Ectodermal cell (in vitro differentiated cells): ENCODE results near the gene KLHL26.
A peak's percentile ranks its signal among the peaks of the same experiment; 100 is the strongest.

Source experiments
- H3K27ac ChIP-seq: 2 replicates; pipeline ENCODE4 v1.7.0; 2013; ENCODE audit warnings: mild to moderate bottlenecking, low read depth, low read length; ENCODE audit not compliant: insufficient read depth, poor library complexity, severe bottlenecking
- H3K27me3 ChIP-seq: 2 replicates; pipeline ENCODE4 v1.7.0; 2013; ENCODE audit warnings: mild to moderate bottlenecking, low read length; ENCODE audit not compliant: insufficient read depth, control insufficient read depth, poor library complexity, severe bottlenecking
- H3K36me3 ChIP-seq: one replicate; pipeline ENCODE4 v1.7.0; 2013; ENCODE audit warnings: low read length; ENCODE audit not compliant: control insufficient read depth, insufficient read depth
- H3K4me1 ChIP-seq: one replicate; pipeline ENCODE4 v1.7.0; 2013; ENCODE audit warnings: low read length; ENCODE audit not compliant: control insufficient read depth, insufficient read depth
- H3K4me3 ChIP-seq: 2 replicates; pipeline ENCODE4 v1.7.0; 2013; ENCODE audit warnings: low read depth, low read length, control low read depth; ENCODE audit not compliant: insufficient read depth
- H3K9me3 ChIP-seq: 2 replicates; pipeline ENCODE4 v1.7.0; 2013; ENCODE audit warnings: mild to moderate bottlenecking, low read length, moderate library complexity; ENCODE audit not compliant: control insufficient read depth
- WGBS, 2 experiments: methylation state at CpG; one replicate each; pipeline ENCODE4 v1.1.7; 2013; ENCODE audit warnings: missing lambda C conversion rate in 2 of 2; 5-methylcytosine and 5-hydroxymethylcytosine counted together

The KLHL26 gene

GRCh38 chr19:18603255-18603957, 33.4 kb upstream of the KLHL26 start:
- no peak overlapping the region for H3K4me3 ChIP-seq
- 4 to 5% methylated on average over 32 of the region's 32 CpGs for WGBS, 2 experiments

DNA sequence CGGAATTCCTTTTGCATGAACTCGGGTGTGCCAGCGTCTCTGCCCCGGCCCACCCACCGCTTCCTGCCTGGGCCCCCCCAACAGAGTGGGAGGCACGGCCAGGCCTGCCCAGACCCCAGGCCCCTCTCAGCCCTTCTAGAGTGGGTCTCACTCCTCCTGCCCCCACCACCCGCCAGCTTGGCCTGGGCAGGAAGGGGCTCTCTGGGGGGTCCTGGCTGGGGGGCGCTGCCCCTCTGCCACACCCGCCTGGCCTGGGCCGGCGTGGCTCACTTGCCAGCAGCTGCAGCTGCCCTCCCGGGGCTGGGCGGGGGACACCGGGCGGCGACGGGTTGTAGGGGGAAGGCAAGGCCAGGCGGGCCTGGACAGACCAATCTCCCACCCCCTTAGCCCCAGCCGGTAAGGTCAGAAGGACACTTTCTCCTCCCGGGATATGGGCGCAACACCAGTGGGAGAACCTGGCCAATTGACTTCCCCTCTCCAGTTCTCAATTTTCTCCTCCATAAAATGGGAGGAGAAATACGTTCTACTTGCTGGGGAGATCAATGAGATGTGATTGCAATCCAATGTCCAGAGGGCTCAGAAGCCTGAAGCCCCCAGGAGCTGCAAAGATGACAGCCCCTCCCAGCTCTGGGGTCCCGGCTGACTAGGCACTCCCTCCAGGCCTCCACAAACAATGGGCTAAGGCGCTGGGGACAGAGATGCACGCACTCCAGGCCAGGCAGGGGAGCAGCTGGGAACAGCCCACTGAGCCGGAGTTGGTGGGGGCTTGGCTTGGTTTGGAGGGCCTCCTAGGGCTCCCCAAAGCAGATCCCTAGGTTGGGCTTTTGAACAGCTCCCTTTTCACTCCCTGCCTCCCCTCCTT, 32.6 kb upstream of the KLHL26 start:
- WGBS, 2 experiments: 3 to 4% methylated on average over 26 of the region's 26 CpGs
- Histone ChIP-seq H3K4me3 (peak overlapping the region; percentile 10), H3K9me3 (no peaks in the 10 kb centered on the region), H3K27me3 (peaks cover 89% of the 10 kb centered on the region), H3K4me1 (peaks cover 14% of the 10 kb centered on the region), H3K36me3 (no peaks in the 10 kb centered on the region), H3K27ac (no peak overlapping the region)

More at GRCh38 chr19:18603255-18603957, 33.4 kb upstream of the KLHL26 start:
- Histone ChIP-seq H3K27ac (no peak overlapping the region), H3K27me3 (peaks cover 84% of the 10 kb centered on the region), H3K9me3 (no peaks in the 10 kb centered on the region), H3K4me1 (peaks cover 14% of the 10 kb centered on the region), H3K36me3 (no peaks in the 10 kb centered on the region)

DNA sequence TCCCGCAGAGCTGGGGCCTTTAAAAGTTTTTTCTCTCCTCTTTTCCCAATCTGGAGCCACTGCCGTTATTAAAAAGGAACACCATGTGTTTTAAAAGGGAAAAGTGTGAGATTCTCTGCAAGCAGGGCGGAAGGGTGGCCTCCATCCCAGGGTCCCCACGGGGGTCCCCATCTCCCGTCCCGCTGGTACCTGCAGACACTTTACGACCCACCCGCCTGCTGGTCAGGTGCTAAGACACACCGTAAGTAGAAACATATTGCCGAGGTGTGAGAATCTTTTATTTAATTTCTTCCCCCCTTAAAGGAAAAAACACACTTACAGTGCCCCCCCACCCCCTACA, 32.0 kb upstream of the KLHL26 start:
- Histone ChIP-seq H3K4me3 (no peak overlapping the region), H3K9me3 (no peaks in the 10 kb centered on the region), H3K27me3 (peaks cover 90% of the 10 kb centered on the region), H3K36me3 (no peaks in the 10 kb centered on the region), H3K4me1 (peaks cover 14% of the 10 kb centered on the region), H3K27ac (no peak overlapping the region)
- 12 to 13% methylated on average over 10 of the region's 10 CpGs for WGBS, 2 experiments

- 14 to 15% methylated on average over 17 of the region's 17 CpGs for WGBS, 2 experiments
- no peak overlapping the region for H3K4me3 ChIP-seq
- peaks cover 94% of the 10 kb centered on the region for H3K27me3 ChIP-seq
These were observed 31.7 kb upstream of the KLHL26 start for GRCh38 chr19:18605196-18605545.

GRCh38 chr19:18605546-18606280, 31.1 kb upstream of the KLHL26 start:
- Histone ChIP-seq H3K27ac (no peak overlapping the region), H3K27me3 (peaks cover 98% of the 10 kb centered on the region), H3K36me3 (no peaks in the 10 kb centered on the region), H3K9me3 (no peaks in the 10 kb centered on the region), H3K4me3 (no peak overlapping the region), H3K4me1 (peaks cover 18% of the 10 kb centered on the region)
- 4 to 5% methylated on average over 65 of the region's 65 CpGs for WGBS, 2 experiments

More at GRCh38 chr19:18605196-18605545, 31.7 kb upstream of the KLHL26 start:
- Histone ChIP-seq H3K36me3 (no peaks in the 10 kb centered on the region), H3K27ac (no peak overlapping the region), H3K9me3 (no peaks in the 10 kb centered on the region), H3K4me1 (peaks cover 17% of the 10 kb centered on the region)

DNA sequence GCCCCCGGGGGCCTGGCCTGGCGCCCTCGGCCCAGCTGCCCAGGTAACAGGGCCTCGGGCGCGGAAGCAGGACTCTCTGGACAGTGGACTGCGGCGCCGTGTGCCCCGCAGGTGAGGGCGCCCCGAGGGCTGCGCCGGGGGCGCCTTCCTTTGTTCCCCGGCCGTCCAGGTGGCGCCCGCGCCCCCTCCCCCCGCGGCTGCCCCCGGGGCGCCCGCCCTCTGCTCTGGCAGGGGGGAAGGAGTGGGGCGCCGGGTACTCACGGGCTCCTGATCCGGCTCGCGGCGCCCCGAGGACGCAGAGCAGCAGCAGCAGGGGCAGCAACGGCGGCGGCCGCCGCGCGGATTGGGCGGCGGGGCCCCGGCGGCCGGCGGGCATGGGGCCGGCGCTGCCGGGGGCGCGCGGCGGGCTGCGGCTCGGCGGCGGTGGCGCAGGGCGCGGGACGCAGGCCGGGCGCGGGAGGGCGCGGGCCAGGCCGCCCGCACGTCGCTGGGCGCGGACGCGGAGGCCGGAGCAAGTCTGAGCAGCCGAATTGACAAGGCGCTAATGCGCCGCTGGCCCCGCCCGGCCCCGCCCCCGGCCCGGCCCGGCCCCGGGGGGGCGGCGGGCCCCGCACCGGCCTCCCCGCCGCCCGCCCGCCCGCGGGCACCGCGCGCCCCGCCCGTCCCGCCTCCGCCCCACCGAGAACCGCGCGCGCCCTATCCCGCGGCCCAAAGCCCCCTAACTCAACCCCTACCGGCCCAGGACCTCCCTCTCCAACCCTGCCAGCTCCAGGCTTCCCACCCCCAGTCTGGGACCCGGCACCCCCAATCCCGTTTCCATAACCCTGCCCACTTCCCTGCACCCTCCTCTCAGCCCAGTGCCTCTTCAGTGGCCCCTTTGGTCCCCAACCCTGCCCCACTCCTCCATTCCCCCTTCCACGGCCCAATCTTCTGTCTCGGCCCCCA, 30.3 kb upstream of the KLHL26 start, which contains the start of gene CRLF1:
TSS of gene CRLF1 (minus strand) at position 519 of the 945 bp plus-strand sequence. CDS start at position 376, 143 bp downstream.
- peaks cover 25% of the 10 kb centered on the region for H3K4me1 ChIP-seq

DNA sequence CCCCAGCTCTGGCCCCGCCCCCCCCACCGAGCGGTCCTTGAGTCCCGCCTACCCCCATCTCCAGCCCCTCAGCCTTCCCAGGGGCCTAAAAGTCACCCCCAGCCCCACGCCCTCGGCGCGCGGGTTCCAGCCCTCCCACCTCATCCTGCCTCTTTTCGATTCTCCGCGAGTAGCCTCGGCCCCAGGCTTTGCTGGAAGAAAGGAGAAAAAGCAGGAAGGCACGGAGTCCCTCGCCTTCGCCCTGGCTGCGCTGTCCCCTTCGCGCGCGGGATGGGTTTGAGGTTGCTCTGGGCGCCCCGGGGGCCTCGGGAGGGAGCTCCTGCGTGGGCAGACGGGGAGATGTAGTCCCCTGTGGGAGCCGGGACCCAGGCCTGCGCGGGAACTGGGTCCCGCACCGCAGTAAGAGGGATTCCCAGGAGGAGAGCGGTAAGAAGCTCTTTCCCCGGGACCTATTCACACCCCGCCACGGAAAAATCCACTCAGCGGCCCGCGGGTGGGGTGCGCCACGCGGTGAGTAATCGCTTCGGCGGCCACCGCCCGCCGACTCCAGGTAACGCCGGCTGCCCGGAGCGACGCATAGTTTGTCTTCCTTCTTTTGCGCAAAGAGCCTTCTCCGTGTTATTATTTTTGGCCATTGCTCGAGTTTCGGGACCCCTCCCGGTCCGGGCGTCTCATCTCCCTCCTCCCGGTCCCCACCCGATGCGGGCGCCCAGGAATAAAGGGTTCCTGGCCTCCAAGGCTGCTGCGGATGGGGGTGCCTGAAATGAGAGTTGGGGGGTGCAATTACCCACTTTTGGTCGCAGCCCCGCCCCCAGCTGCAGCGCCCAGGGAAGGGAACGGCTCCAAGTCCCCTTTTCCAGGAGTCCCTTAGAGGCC, 29.4 kb upstream of the KLHL26 start:
- Histone ChIP-seq H3K36me3 (no peaks in the 10 kb centered on the region), H3K4me3 (no peak overlapping the region), H3K27ac (no peak overlapping the region), H3K27me3 (peaks cover 98% of the 10 kb centered on the region), H3K4me1 (peaks cover 32% of the 10 kb centered on the region), H3K9me3 (no peaks in the 10 kb centered on the region)
- WGBS, 2 experiments: 4% methylated on average over 66 of the region's 68 CpGs

More for the DNA sequence above, 30.3 kb upstream of the KLHL26 start, which contains the start of gene CRLF1:
- Histone ChIP-seq H3K36me3 (no peaks in the 10 kb centered on the region), H3K27me3 (peaks cover 98% of the 10 kb centered on the region), H3K4me3 (no peak within 1 kb of the TSS), H3K9me3 (no peaks in the 10 kb centered on the region), H3K27ac (no peak within 1 kb of the TSS)
- 1% methylated on average over 114 to 115 of the region's 116 CpGs for WGBS, 2 experiments

GRCh38 chr19:18608102-18608804, 28.6 kb upstream of the KLHL26 start:
- no peaks in the 10 kb centered on the region for H3K36me3 ChIP-seq
- H3K27ac ChIP-seq: no peak overlapping the region
- peaks cover 35% of the 10 kb centered on the region for H3K4me1 ChIP-seq
- H3K4me3 ChIP-seq: no peak overlapping the region
- peaks cover 98% of the 10 kb centered on the region for H3K27me3 ChIP-seq
- H3K9me3 ChIP-seq: no peaks in the 10 kb centered on the region
- 25 to 28% methylated on average over 5 of the region's 5 CpGs for WGBS, 2 experiments
